Measurements from ENCODE around the gene MSL1. TPM values are rescaled to one million over a fixed set of nuclear protein-coding genes. Genes with fewer than 3 reads are reported as not detected.
"Not testable (repeated sequence)": the region's sequence is repeated elsewhere in the genome, so short reads cannot be mapped to it uniquely, and the experiment has no call there.

The MSL1 gene
- total RNA-seq, 1 experiment from 2014 or later = 52.5 TPM

DNA sequence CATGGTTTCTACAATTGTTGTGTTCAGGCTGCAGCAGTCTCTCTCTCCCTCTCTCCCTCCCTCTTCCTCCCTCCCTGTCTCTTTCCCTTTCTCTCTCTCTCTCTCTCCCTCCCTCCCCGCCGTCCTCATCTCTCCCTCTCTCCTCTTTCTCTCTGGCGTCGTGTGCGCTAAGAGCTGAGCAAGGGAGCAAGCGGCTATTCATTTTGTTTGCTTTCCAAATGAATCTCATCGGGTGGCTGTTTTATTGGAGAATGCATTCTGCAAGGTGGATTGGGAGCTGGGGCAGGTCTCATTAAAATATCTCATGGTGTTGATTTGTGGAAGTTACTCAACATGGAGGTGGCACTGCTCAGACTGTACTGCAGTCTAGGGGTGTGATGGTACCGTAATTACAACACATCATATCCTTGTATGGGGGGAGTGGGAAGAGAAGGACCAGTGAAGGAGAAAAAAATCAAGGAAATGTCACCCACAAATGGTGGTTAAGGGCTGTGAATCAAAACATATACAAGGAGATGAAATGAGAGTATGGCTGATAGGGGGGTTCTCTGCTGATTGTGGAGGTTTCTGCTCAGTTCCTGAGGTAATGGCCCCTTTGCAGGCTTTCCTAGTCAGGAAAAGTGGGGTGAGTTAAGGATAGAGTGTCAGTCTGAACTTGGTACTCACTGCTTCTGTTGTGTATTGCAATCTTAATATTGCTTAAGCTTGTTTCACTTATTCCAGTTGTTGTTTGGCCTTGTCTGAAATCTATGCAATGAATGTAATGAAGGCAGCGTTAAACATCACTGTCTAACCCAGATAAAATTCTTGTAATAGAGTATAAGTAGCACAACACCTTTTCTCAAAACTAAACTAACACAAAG lies 2.7 kb downstream of the MSL1 start:
- no peak for DNase-seq (ENCODE audit: low read depth)

DNA sequence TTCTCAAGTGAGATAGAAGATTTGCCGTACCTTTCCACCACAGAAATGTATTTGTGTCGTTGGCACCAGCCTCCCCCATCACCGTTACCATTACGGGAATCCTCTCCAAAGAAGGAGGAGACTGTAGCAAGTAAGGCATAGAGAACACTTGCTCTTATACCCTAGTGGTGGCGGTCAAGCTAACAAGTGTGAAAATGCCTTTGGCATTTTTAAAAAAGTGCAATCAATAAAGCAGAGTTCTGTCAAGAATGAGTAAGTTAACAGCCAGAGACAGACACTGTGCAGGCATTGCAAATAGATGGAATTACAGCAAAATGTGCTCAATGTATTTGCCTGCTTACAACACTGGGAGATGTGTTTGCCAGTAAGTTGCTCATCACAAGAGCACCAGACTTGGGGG lies 7.7 kb downstream of the MSL1 start:
- no peak for DNase-seq (ENCODE audit: low read depth)

DNA sequence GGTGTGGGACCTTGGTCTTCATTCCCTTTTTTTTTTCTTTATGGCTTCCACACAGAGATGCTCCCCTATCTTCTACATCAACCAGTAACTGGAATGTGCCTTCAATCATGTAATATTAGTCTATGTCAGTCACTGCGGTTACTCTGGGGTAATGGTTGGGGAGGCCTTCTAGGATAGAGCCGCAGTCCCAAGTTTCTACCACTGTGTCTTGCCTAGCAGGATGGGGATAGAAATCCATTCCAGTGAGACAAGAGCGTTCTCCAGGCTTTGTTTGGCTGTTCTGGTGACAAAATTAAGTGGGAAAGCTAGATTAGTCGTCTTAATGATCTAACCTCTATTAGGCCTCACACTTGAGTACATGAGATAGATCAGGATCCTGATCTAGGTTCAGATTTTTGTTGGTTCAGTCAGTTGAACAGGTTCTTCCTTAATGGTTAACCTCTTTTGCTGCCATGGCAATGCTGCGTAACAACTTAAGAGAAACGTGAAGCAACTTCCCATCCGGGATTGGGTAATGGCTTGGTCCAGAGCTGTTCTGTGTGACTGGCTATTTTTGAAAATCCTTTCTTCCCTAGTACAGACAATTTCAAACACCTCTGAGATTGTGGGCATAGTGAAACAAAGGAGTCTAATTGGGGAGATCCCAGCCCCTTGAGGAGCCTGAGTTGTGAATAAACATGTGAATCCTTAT lies 8.7 kb downstream of the MSL1 start:
- no peak for DNase-seq (ENCODE audit: low read depth)

DNA sequence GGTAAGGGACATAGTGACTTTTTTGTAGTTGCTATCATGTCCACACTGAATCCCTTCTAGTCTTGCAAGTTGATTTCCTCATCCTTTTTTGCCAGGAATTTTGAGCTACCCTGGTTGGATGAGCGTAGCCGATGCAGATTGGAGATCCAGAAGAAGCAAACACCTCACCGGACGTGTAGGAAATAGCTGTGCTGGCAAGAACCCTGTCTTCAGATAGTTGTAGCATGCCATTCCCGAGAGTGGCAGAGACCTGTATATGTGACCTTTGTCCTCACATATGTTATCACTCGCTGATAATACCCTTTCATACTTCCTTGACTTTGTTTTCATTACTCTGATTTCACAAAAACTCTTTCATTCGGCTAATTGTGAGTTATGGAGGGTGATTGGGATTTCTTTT lies 12.4 kb downstream of the MSL1 start:
- DNase-seq (ENCODE audit: low read depth) = no peak

DNA sequence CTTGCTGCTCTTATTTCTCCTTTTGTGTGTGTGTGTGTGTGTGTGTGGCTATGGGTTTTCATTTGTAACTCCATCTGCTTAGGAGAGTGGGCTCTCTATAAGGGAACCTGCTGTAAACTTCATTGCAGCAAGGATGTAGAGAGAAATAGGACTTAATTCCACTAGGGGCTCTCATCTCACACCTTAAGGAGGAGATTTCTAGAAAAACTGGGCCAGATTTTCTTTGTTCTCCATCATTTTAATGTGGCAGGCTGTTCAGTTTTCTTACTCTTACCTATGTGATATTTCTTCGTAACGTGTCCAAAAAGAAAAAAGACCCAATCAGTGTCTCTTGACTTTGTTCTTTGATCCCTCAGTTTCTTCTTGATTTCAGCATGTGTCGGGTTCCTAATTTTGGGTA lies 14.0 kb downstream of the MSL1 start:
- no peak for DNase-seq (ENCODE audit: low read depth)

DNA sequence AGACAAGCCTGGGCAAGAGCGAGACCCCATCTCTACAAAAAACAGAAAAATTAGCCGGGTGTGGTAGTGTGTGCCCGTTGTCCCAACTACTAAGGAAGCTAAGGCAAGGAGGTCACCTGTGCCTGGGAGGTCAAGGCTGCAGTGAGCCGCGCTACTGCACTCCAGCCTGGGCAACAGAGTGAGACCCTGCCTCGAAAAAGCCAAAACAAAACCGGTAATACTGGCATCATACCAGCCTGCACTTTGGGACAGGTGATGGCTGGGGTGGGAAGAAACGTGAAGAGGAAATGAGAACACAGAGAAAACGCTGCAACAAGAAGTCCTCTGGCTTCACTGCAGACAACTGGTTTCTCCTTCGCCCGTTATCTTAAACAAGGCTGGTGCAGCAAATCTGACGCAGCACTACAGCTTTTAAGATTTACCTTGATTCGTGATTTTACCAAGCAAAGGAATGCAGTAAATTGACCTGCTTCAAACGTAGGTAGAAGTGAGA lies 17.8 kb downstream of the MSL1 start:
- DNase-seq (ENCODE audit: low read depth) = no peak

DNA sequence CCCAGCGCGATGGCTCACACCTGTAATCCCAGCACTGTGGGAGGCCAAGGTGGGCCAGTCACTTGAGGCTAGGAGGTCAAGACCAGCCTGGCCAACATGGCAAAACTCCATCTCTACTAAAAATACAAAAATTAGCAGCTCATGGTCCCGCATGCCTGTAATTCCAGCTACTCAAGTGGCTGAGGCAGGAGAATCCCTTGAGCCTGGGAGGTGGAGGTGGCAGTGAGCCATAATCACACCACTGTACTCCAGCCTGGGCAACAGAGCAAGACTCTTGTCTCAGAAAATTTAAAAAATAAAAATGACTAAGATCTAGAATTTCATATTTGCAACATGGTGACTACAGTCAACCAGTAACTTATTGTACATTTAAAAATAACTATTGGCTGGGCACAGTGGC lies 21.4 kb downstream of the MSL1 start:
- DNase-seq (ENCODE audit: low read depth) = not testable (repeated sequence)

DNA sequence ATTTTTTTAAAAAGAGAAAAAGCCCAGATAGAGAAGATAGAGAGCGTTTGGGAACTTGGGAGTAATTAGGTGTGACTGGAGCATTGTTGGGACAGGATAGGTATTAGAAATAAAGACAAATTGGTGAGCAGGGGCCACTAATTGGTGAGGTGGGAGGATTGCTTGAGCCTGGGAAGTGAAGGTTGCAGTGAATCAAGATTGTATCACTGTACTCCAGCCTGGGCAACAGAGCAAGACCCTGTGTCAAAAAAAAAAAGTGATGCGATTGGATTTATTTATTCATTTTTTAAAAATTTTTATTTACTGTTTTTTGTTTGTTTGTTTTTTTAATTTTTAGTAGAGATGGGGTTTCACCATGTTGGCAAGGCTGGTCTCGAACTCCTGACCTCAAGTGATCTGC lies 23.7 kb downstream of the MSL1 start:
- DNase-seq (ENCODE audit: low read depth) = no peak

DNA sequence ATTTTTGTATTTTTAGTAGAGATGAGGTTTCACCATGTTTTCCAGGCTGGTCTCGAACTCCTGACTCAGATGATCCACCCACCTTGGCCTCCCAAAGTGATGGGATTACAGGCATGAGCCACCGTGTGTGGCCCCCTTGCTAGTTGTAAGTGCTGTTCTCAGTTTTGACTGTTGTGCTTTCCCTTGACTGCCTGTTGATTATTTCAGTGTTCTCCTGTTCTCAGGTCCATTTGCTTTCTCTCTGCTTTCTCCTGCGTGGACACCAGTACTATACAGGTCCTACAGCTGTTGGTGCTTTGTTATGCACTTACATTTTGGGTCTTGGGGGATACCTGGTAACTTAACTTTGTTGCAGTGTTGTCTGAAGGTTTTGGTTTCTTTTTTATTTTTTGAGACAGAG lies 26.8 kb downstream of the MSL1 start:
- DNase-seq (ENCODE audit: low read depth) = no peak

DNA sequence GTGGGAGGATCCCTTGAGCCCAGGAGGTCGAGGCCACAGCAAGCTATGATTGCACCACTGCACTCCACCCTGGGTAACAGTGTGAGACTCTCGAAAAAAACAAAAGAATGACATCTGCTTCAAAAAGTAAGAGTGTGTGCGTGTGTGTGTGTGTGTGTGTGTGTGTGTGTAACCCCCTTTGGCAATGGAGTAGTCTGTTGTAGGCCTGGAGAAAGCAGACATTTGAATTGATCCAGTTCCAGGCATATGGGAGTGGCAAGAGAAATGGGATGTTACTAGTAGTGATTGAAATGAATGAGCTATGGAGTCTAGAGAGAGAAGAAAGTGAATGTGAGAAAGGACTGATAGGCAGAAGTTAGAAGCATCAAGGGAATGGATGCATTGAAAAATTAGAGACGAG lies 28.5 kb downstream of the MSL1 start:
- DNase-seq (ENCODE audit: low read depth) = no peak

DNA sequence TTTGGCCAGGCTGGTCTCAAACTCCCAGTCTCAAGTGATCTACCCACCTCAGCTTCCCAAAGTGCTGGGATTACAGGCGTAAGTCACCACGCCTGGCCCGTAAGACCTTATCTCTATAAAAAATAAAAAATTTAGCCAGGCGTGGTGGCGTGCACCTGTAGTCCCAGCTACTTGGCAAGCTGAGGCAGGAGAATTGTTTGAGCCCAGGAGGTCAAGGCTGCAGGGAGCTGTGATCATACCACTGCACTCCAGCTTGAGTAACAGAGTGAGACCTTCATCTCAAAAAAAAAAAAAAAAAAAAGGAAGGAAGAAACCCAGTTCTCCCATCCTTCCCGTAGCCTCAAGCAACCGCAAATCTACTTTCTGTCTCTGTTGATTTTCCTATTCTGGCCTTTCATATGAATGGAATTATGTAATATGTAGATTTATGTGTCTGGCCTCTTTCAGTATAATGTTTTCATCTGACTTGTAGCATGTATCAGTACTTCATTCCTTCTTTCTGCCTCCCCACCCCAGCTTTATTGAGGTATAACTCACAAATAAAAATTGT lies 29.7 kb downstream of the MSL1 start:
- no peak for DNase-seq (ENCODE audit: low read depth)

DNA sequence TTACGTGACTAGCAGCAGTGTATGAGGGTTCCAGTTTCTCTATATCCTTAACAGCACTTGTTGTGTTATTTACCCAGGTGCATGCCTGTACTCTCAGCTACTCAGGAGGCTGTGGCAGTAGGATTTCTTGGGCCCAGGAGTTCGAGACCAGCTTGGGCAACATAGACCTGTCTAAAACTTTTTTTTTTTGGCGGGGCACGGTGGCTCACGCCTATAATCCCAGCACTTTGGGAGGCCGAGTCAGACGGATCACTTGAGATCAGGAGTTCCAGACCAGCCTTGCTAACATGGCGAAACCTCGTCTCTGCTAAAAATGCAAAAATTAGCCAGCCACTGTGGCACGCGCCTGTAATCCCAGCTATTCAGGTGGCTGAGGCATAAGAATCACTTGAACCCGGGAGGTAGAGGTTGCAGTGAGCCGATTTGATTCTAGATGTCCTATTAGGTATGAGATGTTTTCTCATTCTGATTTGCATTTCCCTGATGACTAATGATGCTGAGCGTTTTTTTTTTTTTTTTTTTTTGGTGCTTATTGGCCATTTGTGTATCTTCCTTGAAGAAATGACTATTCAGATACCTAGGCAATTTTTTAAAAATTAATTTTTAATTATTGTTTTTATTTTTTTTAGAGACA lies 31.9 kb downstream of the MSL1 start:
- DNase-seq (ENCODE audit: low read depth) = no peak

DNA sequence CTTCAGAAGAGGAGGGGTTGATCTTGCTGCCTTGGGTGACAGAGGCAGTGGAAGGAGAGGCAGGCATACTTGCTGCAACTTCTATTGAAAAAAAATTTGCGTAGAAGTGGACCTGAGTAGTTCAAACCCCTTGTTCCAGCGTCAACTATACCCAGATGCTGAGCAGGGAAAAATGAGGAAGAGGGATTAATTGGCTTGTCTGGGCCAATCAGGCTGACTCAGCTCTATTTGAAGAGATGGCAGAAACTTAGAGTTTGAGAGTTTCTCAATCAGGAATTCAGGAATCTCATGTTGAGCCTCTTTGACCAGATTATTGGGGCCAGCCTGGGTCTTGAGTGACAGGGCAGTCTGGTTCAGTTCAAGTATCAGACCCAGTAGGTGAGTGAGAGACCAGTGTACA lies 36.2 kb downstream of the MSL1 start:
- DNase-seq (ENCODE audit: low read depth) = no peak

DNA sequence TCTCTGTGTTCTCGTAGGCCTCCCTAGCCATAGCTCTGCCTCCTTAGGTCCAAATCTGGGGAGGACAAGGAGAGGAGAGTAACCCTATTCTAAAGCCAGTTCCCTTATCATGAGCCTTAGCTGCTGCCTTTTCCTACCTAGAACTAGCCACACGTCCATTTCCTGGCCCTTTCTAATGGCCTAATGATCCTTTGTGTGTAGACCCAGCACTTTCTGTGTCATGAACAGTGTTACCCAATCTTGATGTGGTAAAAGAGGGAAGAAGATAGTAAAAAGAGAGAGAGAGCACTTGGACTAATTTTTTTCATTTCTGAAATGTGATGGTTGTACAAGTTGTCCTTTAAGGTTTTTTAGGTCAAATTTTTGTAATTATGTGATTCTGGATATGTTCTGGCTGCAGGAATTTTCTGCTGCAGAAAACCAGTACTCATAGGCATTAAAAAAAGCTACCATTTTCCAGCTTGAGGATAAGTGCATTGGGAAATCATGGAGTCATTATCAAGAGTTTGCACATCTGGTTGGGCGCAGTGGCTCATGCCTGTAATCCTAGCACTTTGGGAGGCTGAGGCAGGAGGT lies 36.8 kb downstream of the MSL1 start:
- no peak for DNase-seq (ENCODE audit: low read depth)

DNA sequence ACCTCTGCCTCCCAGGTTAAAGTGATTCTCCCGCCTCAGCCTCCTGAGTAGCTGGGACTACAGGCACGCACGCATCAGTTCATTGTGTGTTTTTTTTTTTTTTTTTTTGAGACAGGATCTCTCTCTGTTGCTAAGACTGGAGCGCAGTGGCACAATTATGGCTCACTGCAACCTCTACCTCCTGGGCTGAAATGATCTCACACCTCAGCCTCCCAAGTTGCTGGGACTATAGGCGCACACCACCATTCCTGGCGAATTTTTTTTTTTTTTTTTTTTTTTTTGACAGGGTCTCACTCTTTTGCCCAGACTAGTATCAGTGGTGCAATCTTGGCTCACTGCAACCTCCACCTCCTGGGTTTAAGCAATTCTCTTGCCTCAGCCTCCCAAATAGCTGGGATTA lies 37.7 kb downstream of the MSL1 start:
- no peak for DNase-seq (ENCODE audit: low read depth)

DNA sequence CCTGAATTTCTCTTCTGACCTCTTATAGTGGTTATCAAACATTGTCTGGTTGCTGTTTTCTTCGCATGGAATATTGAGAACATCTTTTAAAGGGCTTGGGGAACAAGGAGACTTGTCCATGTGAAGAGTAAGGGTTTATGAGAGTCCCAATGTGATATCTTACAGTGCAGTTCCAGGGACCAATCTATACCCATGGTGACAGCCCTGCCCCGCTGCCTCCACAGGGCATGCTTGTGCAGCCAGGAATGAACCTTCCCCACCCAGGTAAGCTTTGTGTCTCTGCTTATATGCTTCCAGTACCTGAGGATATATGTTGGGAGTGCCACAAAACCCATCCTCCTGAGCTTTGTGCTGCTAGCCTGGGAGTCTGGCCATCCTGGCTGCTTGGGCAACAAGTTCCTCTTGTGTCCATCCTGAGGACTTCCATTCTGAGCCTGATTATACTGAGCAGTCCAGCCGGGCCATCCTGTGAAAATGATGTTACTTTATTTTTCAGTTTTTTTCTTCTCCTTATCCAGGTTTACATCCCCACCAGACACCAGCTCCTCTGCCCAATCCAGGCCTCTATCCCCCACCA lies 46.0 kb downstream of the MSL1 start:
- DNase-seq (ENCODE audit: low read depth) = no peak

DNA sequence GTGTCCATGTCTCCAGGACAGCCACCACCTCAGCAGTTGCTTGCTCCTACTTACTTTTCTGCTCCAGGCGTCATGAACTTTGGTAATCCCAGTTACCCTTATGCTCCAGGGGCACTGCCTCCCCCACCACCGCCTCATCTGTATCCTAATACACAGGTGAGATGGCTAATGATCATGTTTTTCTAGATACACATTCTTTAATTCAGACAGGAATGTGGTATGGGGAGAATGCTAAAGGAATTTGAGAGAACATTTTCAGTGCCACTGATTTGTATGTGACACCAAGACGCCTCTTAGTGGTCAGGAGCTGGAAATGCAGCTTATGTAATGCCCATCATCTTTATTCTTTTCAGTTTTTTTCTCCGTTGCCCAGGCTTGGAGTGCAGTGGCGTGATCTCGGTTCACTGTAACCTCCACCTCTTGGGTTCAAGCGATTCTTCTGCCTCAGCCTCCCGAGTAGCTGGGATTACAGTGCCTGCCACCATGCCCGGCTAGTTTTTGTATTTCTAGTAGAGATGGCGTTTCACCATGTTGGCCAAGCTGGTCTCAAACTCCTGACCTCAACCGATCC lies 46.6 kb downstream of the MSL1 start:
- peak; percentile 52 for DNase-seq (ENCODE audit: low read depth)

DNA sequence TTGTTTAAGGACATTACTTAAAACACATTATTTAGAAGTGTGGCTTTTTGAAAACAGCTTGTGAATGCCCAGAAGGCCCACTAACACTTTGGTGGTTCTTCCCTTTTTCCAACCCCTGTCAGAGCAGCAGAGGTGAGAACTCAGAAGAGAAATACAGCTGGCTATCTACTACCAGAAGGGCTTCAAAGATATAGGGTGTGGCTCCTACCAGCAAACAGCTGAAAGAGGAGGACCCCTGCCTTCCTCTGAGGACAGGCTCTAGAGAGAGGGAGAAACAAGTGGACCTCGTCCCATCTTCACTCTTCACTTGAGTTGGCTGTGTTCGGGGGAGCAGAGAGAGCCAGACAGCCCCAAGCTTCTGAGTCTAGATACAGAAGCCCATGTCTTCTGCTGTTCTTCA lies 48.6 kb downstream of the MSL1 start:
- DNase-seq (ENCODE audit: low read depth) = no peak

DNA sequence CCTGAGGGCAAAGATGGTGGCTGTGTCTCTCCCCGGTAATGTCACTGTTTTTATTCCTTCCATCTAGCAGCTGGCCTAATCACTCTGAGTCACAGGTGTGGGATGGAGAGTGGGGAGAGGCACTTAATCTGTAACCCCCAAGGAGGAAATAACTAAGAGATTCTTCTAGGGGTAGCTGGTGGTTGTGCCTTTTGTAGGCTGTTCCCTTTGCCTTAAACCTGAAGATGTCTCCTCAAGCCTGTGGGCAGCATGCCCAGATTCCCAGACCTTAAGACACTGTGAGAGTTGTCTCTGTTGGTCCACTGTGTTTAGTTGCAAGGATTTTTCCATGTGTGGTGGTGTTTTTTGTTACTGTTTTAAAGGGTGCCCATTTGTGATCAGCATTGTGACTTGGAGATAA lies 50.0 kb downstream of the MSL1 start:
- no peak for DNase-seq (ENCODE audit: low read depth)

DNA sequence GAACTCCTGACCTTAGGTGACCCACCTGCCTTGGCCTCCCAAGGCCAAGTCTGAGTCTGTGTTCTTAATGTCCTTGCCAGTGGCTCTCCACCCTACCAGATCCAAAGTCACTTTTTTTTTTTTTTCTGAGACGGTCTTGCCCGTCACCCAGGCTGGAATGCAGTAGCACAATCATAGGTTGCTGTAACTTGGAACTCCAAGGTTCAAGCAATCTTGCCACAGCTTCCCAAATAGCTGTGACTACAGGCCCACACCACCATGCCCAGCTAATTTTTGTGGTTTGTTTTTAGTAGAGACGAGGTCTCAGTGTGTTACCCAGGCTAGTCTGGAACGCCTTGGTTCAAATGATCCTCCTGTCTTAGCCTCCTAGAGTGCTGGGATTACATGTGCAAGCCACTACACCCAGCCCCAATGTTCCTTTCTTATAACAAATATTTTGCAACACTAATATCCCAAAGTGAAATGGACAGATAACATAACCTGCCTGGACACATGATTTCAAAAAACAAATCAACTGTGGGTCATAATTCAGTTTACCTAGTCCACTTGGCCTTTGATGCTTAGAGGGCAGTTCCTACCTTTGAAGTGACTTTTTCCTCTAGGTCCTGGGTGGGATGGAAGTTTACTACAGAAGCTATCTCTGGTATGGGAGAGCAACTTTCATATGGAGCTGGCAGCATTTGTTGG lies 51.5 kb downstream of the MSL1 start:
- no peak for DNase-seq (ENCODE audit: low read depth)

DNA sequence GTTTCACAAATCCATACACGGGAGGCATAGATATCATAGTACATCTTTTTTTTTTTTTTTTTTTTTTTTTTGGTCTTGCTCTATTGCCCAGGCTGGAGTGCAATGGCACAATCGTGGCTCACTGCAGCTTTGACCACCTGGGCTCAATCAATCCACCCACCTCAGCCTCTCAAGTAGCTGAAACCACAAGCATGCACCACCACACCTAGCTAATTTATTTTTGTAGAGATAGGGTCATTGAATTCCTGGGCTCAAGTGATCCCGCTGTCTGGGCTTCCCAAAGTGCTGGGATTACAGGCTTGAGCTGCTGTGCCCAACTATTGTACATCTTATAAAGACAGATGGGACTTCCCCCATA lies 52.0 kb downstream of the MSL1 start:
- no peak for DNase-seq (ENCODE audit: low read depth)
